ENCODE measurements around the gene DSE. TPM values are rescaled to one million over a fixed set of nuclear protein-coding genes. Genes with fewer than 3 reads are reported as not detected.

Gene DSE
- polyA plus RNA-seq, 1 donor from 2014 or later, result 15.0 TPM

DNA sequence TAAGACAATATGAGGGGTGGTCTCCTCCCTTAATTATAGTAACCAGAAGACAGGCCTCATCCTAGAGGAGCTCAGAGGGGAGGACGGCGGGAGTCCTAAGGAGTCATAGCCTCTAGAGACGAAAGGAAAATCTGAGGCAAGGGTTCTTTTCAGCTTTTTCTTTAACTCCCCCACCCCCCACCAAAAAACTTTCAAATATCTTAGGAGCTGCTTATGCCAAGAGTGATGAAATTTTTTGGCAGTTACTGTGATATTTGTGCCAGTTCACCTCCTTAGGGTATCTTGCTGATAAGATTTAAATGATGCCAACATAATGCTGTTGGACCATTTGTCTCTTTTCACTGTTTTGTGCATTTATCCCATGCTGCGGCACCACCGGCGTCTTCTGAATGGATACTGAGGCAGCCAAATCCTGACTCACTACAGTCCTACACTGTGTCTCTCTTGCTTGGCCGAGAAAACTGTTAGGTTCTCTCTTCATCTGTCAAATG, 44.5 kb upstream of the DSE start:
- no peaks in the 10 kb centered on the region for H3K9me3 ChIP-seq (ENCODE audit: low read length)
- no peak overlapping the region for H3K4me2 ChIP-seq (ENCODE audit: low read length)
- H3K79me2 ChIP-seq (replicated peaks; ENCODE audit: insufficient read depth, low read length), result no peaks in the 10 kb centered on the region
- no peaks in the 10 kb centered on the region for H3K27me3 ChIP-seq (ENCODE audit: insufficient read depth, low read depth, low read length)
- no peak overlapping the region for H3K4me3 ChIP-seq (ENCODE audit: low read length)
- H4K20me1 ChIP-seq (ENCODE audit: insufficient read depth), result no peaks in the 10 kb centered on the region
- H3K9me2 ChIP-seq (ENCODE audit: insufficient read depth, low read length), result no peaks in the 10 kb centered on the region
- no peak overlapping the region for H3K9ac ChIP-seq (ENCODE audit: low read length)
- TF ChIP-seq, protein P1, sequence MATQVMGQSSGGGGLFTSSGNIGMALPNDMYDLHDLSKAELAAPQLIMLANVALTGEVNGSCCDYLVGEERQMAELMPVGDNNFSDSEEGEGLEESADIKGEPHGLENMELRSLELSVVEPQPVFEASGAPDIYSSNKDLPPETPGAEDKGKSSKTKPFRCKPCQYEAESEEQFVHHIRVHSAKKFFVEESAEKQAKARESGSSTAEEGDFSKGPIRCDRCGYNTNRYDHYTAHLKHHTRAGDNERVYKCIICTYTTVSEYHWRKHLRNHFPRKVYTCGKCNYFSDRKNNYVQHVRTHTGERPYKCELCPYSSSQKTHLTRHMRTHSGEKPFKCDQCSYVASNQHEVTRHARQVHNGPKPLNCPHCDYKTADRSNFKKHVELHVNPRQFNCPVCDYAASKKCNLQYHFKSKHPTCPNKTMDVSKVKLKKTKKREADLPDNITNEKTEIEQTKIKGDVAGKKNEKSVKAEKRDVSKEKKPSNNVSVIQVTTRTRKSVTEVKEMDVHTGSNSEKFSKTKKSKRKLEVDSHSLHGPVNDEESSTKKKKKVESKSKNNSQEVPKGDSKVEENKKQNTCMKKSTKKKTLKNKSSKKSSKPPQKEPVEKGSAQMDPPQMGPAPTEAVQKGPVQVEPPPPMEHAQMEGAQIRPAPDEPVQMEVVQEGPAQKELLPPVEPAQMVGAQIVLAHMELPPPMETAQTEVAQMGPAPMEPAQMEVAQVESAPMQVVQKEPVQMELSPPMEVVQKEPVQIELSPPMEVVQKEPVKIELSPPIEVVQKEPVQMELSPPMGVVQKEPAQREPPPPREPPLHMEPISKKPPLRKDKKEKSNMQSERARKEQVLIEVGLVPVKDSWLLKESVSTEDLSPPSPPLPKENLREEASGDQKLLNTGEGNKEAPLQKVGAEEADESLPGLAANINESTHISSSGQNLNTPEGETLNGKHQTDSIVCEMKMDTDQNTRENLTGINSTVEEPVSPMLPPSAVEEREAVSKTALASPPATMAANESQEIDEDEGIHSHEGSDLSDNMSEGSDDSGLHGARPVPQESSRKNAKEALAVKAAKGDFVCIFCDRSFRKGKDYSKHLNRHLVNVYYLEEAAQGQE (IDR thresholded peaks at IDR 0.05; ENCODE audit: borderline replicate concordance), result no peak
- TF ChIP-seq, protein P2, sequence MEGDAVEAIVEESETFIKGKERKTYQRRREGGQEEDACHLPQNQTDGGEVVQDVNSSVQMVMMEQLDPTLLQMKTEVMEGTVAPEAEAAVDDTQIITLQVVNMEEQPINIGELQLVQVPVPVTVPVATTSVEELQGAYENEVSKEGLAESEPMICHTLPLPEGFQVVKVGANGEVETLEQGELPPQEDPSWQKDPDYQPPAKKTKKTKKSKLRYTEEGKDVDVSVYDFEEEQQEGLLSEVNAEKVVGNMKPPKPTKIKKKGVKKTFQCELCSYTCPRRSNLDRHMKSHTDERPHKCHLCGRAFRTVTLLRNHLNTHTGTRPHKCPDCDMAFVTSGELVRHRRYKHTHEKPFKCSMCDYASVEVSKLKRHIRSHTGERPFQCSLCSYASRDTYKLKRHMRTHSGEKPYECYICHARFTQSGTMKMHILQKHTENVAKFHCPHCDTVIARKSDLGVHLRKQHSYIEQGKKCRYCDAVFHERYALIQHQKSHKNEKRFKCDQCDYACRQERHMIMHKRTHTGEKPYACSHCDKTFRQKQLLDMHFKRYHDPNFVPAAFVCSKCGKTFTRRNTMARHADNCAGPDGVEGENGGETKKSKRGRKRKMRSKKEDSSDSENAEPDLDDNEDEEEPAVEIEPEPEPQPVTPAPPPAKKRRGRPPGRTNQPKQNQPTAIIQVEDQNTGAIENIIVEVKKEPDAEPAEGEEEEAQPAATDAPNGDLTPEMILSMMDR (IDR thresholded peaks at IDR 0.05; ENCODE audit: poor library complexity, severe bottlenecking), result no peak
- TF ChIP-seq RAD21 (conservative IDR thresholded peaks at IDR 0.05) (no peak), TAF1 (IDR thresholded peaks at IDR 0.05; ENCODE audit: low read depth) (no peak), EP300 (conservative IDR thresholded peaks at IDR 0.05; ENCODE audit: poor library complexity, severe bottlenecking) (no peak), POLR2AphosphoS5 (IDR thresholded peaks at IDR 0.05) (no peak), EZH2 (IDR thresholded peaks at IDR 0.05; ENCODE audit: borderline replicate concordance, insufficient read depth, low read length, poor library complexity, severe bottlenecking) (no peak), SMC3 (conservative IDR thresholded peaks at IDR 0.05; ENCODE audit: poor library complexity) (no peak), MXI1 (conservative IDR thresholded peaks at IDR 0.05; ENCODE audit: poor library complexity, severe bottlenecking) (no peak)
- H2AFZ ChIP-seq (ENCODE audit: low read depth, low read length), result no peak overlapping the region
- H3F3A ChIP-seq (ENCODE audit: insufficient read depth, low read length, poor library complexity, severe bottlenecking), result no peaks in the 10 kb centered on the region
- no peak overlapping the region for H3K27ac ChIP-seq (ENCODE audit: low read length)
- H3K36me3 ChIP-seq (ENCODE audit: insufficient read depth, low read length), result no peaks in the 10 kb centered on the region

DNA sequence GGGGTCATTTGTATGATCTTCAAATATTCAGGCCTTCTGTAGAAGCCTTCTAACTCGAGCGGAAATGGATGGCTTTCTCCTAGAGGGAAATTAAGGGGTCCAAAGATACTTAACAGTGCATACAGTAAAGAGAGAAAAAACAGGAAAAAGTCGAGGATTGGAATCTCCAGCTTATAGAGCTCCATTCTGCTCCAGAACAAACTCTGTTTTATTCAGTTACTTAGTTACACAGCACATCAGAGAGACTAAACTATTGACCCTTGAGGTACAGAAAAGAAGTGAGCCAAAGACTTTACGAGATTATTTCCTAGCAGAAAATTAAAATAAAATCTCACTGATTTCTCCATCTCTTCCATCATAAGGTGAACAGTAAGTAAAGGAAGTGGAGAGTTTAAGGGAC, 43.8 kb upstream of the DSE start:
- no peaks in the 10 kb centered on the region for H3F3A ChIP-seq (ENCODE audit: insufficient read depth, low read length, poor library complexity, severe bottlenecking)
- no peaks in the 10 kb centered on the region for H4K20me1 ChIP-seq (ENCODE audit: insufficient read depth)
- H3K36me3 ChIP-seq (ENCODE audit: insufficient read depth, low read length), result no peaks in the 10 kb centered on the region
- TF ChIP-seq RAD21 (conservative IDR thresholded peaks at IDR 0.05), result no peak
- TF ChIP-seq TAF1 (IDR thresholded peaks at IDR 0.05; ENCODE audit: low read depth), result no peak
- TF ChIP-seq POLR2AphosphoS5 (IDR thresholded peaks at IDR 0.05), result no peak
- TF ChIP-seq, protein P2 (IDR thresholded peaks at IDR 0.05; ENCODE audit: poor library complexity, severe bottlenecking), result no peak
- no peak for TF ChIP-seq MXI1 (conservative IDR thresholded peaks at IDR 0.05; ENCODE audit: poor library complexity, severe bottlenecking)
- TF ChIP-seq EZH2 (IDR thresholded peaks at IDR 0.05; ENCODE audit: borderline replicate concordance, insufficient read depth, low read length, poor library complexity, severe bottlenecking), result no peak
- TF ChIP-seq SMC3 (conservative IDR thresholded peaks at IDR 0.05; ENCODE audit: poor library complexity), result no peak
- no peak for TF ChIP-seq EP300 (conservative IDR thresholded peaks at IDR 0.05; ENCODE audit: poor library complexity, severe bottlenecking)
- TF ChIP-seq, protein P1 (IDR thresholded peaks at IDR 0.05; ENCODE audit: borderline replicate concordance), result no peak
- H3K4me3 ChIP-seq (ENCODE audit: low read length), result no peak overlapping the region
- H3K9ac ChIP-seq (ENCODE audit: low read length), result no peak overlapping the region
- H3K4me2 ChIP-seq (ENCODE audit: low read length), result no peak overlapping the region
- H3K27ac ChIP-seq (ENCODE audit: low read length), result no peak overlapping the region
- H3K9me2 ChIP-seq (ENCODE audit: insufficient read depth, low read length), result no peaks in the 10 kb centered on the region
- no peaks in the 10 kb centered on the region for H3K9me3 ChIP-seq (ENCODE audit: low read length)
- H2AFZ ChIP-seq (ENCODE audit: low read depth, low read length), result no peak overlapping the region
- no peaks in the 10 kb centered on the region for H3K79me2 ChIP-seq (replicated peaks; ENCODE audit: insufficient read depth, low read length)
- no peaks in the 10 kb centered on the region for H3K27me3 ChIP-seq (ENCODE audit: insufficient read depth, low read depth, low read length)

All from neural cell (in vitro differentiated cells).